Natural killer cell (primary cell): ENCODE measurements around the gene RGS4. TPM values are rescaled to one million over a fixed set of nuclear protein-coding genes. Genes with fewer than 3 reads are reported as not detected.

Experiments used
- ATAC-seq, 3 donors: fragments of 150-1000 bp in 2 of 3; fragments of 200-7000 bp in 1 of 3; cut with Tn5 transposase; 1 replicate in 1 of 3; 2 replicates in 2 of 3; pipeline ENCODE4 v1.10.0; 2021; ENCODE audit warnings: mild to moderate bottlenecking in 2 of 3, moderate library complexity in 2 of 3
- DNase-seq, 2 donors: peaks; one replicate each; pipeline versions ENCODE4 v3.0.0 to v3.0.0-alpha.2; 2013 to 2021; ENCODE audit warnings: mixed read lengths in 1 of 2
- H3K27ac ChIP-seq: one replicate; pipeline ENCODE4 v1.5.1; 2013; ENCODE audit warnings: mild to moderate bottlenecking, low read length
- H3K27me3 ChIP-seq: one replicate; pipeline ENCODE4 v1.6.1; 2013; ENCODE audit warnings: low read length; ENCODE audit not compliant: control insufficient read depth, insufficient read depth
- H3K36me3 ChIP-seq: one replicate; pipeline ENCODE4 v1.6.1; 2013; ENCODE audit warnings: low read length; ENCODE audit not compliant: control insufficient read depth, insufficient read depth
- H3K4me1 ChIP-seq: one replicate; pipeline ENCODE4 v1.6.1; 2013; ENCODE audit warnings: low read length; ENCODE audit not compliant: control insufficient read depth, insufficient read depth
- H3K4me3 ChIP-seq: one replicate; pipeline ENCODE4 v1.5.1; 2013; ENCODE audit warnings: low read length
- H3K9me3 ChIP-seq: one replicate; pipeline ENCODE4 v1.6.1; 2013; ENCODE audit warnings: low read length; ENCODE audit not compliant: control insufficient read depth, insufficient read depth
- H3K27ac Mint-ChIP-seq, 2 donors: one replicate each; pipeline ENCODE4 v1.8.0; 2022; ENCODE audit warnings: mild to moderate bottlenecking in 2 of 2, mixed read lengths in 2 of 2, moderate library complexity in 1 of 2
- H3K27me3 Mint-ChIP-seq, 2 donors: one replicate each; pipeline ENCODE4 v1.8.0; 2022; ENCODE audit warnings: low read depth in 2 of 2, mixed read lengths in 2 of 2
- H3K36me3 Mint-ChIP-seq: one replicate; pipeline ENCODE4 v1.8.0; 2022; ENCODE audit warnings: mixed read lengths
- H3K4me1 Mint-ChIP-seq, 2 donors: one replicate each; pipeline ENCODE4 v1.8.0; 2022; ENCODE audit warnings: mixed read lengths in 2 of 2
- H3K4me3 Mint-ChIP-seq: one replicate; pipeline ENCODE4 v1.8.0; 2022; ENCODE audit warnings: mild to moderate bottlenecking, moderate library complexity, mixed read lengths
- H3K9me3 Mint-ChIP-seq, 2 donors: one replicate each; pipeline ENCODE4 v1.8.0; 2022; ENCODE audit warnings: mixed read lengths in 2 of 2
- CTCF ChIP-seq: fragments of 200-600 bp; IDR thresholded peaks from one replicate; pipeline ENCODE4 v1.8.0; 2022; ENCODE audit warnings: antibody characterized with exemption
- WGBS: methylation state at CpG from one replicate; pipeline ENCODE4 v1.1.7; 2013; ENCODE audit warnings: missing lambda C conversion rate; ENCODE audit not compliant: insufficient coverage; 5-methylcytosine and 5-hydroxymethylcytosine counted together
- intact Hi-C: fragments of 100-400 bp; cut with micrococcal nuclease; formaldehyde crosslinking; loops from one replicate; pipeline ENCODE4 v1.14.2; 2022
- total RNA-seq, 4 donors: library from RNA; stranded (reverse); fragments of 120-200 nt in 1 of 4; gene quantifications; one replicate each; pipeline versions ENCODE4 v1.2.3 to v1.2.4, GENCODE V29; 2013 to 2022

The RGS4 gene
- total RNA-seq, 3 donors from 2014 or later (not counting 1 experiment from before 2014, with no cell fraction given): not detected

- H3K4me1 Mint-ChIP-seq: no peaks in the 10 kb centered on the region
Observed at GRCh38 chr1:163119707-163120106, 50.5 kb downstream of the RGS4 start.

GRCh38 chr1:163120372-163120771 is 51.2 kb downstream of the RGS4 start:
- TF ChIP-seq CTCF: no peak

More at GRCh38 chr1:163119707-163120106, 50.5 kb downstream of the RGS4 start:
- Mint-ChIP-seq H3K4me3 (no peak overlapping the region), H3K27me3 (peaks cover 4 to 14% of the 10 kb centered on the region in 2 donors), H3K36me3 (no peaks in the 10 kb centered on the region), H3K9me3 (peaks cover 0 to 3% of the 10 kb centered on the region in 2 donors), H3K27ac (no peak overlapping the region)
- Histone ChIP-seq H3K4me1 (no peaks in the 10 kb centered on the region), H3K27me3 (no peaks in the 10 kb centered on the region), H3K9me3 (no peaks in the 10 kb centered on the region), H3K4me3 (no peak overlapping the region), H3K27ac (no peak overlapping the region), H3K36me3 (no peaks in the 10 kb centered on the region)
- ATAC-seq (no peak), DNase-seq (no peak)
- no peak for TF ChIP-seq CTCF
- intact Hi-C loops: no loop called here

GRCh38 chr1:163124812-163125211 is 55.7 kb downstream of the RGS4 start:
- DNase-seq (no peak), ATAC-seq (no peak)
- Histone ChIP-seq H3K4me3 (no peak overlapping the region), H3K4me1 (no peaks in the 10 kb centered on the region), H3K27ac (no peak overlapping the region), H3K36me3 (no peaks in the 10 kb centered on the region), H3K9me3 (no peaks in the 10 kb centered on the region), H3K27me3 (peaks cover 6% of the 10 kb centered on the region)
- no peaks in the 10 kb centered on the region for H3K36me3 Mint-ChIP-seq
- intact Hi-C loops: no loop called here
- H3K4me3 Mint-ChIP-seq: no peak overlapping the region
- H3K27me3 Mint-ChIP-seq: peaks cover 12 to 15% of the 10 kb centered on the region in 2 donors
- 66% methylated on average over 4 of the region's 4 CpGs for WGBS
- no peak overlapping the region for H3K27ac Mint-ChIP-seq
- no peaks in the 10 kb centered on the region for H3K9me3 Mint-ChIP-seq
- no peaks in the 10 kb centered on the region for H3K4me1 Mint-ChIP-seq
- no peak for TF ChIP-seq CTCF

More at GRCh38 chr1:163120372-163120771, 51.2 kb downstream of the RGS4 start:
- H3K36me3 Mint-ChIP-seq: no peaks in the 10 kb centered on the region
- whole genome bisulfite sequencing: 40% methylated on average over 1 of the region's 1 CpG
- H3K27ac Mint-ChIP-seq: no peak overlapping the region
- no peaks in the 10 kb centered on the region for H3K4me1 Mint-ChIP-seq
- intact Hi-C loops: no loop called here
- Histone ChIP-seq H3K4me1 (no peaks in the 10 kb centered on the region), H3K27me3 (no peaks in the 10 kb centered on the region), H3K9me3 (no peaks in the 10 kb centered on the region), H3K4me3 (no peak overlapping the region), H3K36me3 (no peaks in the 10 kb centered on the region), H3K27ac (no peak overlapping the region)
- peaks cover 0 to 3% of the 10 kb centered on the region in 2 donors for H3K9me3 Mint-ChIP-seq
- no peak overlapping the region for H3K4me3 Mint-ChIP-seq
- DNase-seq: no peak
- H3K27me3 Mint-ChIP-seq: peaks cover 4 to 15% of the 10 kb centered on the region in 2 donors
- ATAC-seq: no peak

Other genes starting within 250 kb of the RGS4 start
- gene CCDC190, start 208.2 kb upstream of the RGS4 start, total RNA-seq: not detected
- under 1 TPM; 0.12 to 0.30 (median 0.14) TPM for gene RGS5, start 133.6 kb downstream of the RGS4 start, total RNA-seq